Spinal cord (tissue), 10 donors: Measurements from ENCODE around the gene TBX1. TPM values are rescaled to one million over a fixed set of nuclear protein-coding genes. Genes with fewer than 3 reads are reported as not detected.

ENCODE experiments used
- DNase-seq, 6 donors: peaks; one replicate each; pipeline versions ENCODE4 v3.0.0 to v3.0.0-alpha.2; 2013 to 2015; ENCODE audit warnings: low spot score in 6 of 6, low read depth in 4 of 6
- H3K27ac ChIP-seq: one replicate; pipeline ENCODE4 v1.5.1; 2013; ENCODE audit warnings: low read depth, low read length, control low read depth
- H3K27me3 ChIP-seq: one replicate; pipeline ENCODE4 v1.6.1; 2013; ENCODE audit warnings: low read length; ENCODE audit not compliant: control insufficient read depth, insufficient read depth
- H3K36me3 ChIP-seq: one replicate; pipeline ENCODE4 v1.6.1; 2013; ENCODE audit warnings: low read length; ENCODE audit not compliant: control insufficient read depth, insufficient read depth
- H3K4me1 ChIP-seq: one replicate; pipeline ENCODE4 v1.6.1; 2013; ENCODE audit warnings: low read length; ENCODE audit not compliant: control insufficient read depth, insufficient read depth
- H3K4me3 ChIP-seq: one replicate; pipeline ENCODE4 v1.5.1; 2013; ENCODE audit warnings: low read depth, low read length, control low read depth
- H3K9me3 ChIP-seq: one replicate; pipeline ENCODE4 v1.6.1; 2013; ENCODE audit warnings: low read length; ENCODE audit not compliant: control insufficient read depth, insufficient read depth
- WGBS: methylation state at CpG from one replicate; pipeline ENCODE4 v1.1.5; 2013; ENCODE audit warnings: missing lambda C conversion rate; ENCODE audit not compliant: insufficient coverage; 5-methylcytosine and 5-hydroxymethylcytosine counted together
- polyA plus RNA-seq, 2 donors: library from polyadenylated mRNA; unstranded; fragments of 120-200 nt; gene quantifications; one replicate each; pipeline ENCODE4 v1.2.1, GENCODE V29; 2013; ENCODE audit not compliant: insufficient read length in 2 of 2
- total RNA-seq, 2 donors: library from RNA; depleted of rRNA in 1 of 2; stranded (reverse); fragments of 120-200 nt in 1 of 2; fragments of >200 nt in 1 of 2; gene quantifications; one replicate each; pipeline versions ENCODE4 v1.2.3 to v1.2.4, GENCODE V29; 2013 to 2014
- donor health status: healthy.

The TBX1 gene
- total and polyA plus RNA-seq, 4 donors = 0.35 to 1.3 (median 0.63) TPM; not detected in 1

GRCh38 chr22:19757985-19758895 lies 2.3 kb upstream of the TBX1 start:
- Histone ChIP-seq H3K27me3 (peaks cover 88% of the 10 kb centered on the region), H3K4me1 (peaks cover 43% of the 10 kb centered on the region), H3K4me3 (no peak overlapping the region), H3K36me3 (no peaks in the 10 kb centered on the region), H3K9me3 (no peaks in the 10 kb centered on the region), H3K27ac (no peak overlapping the region)
- 13% methylated on average over 43 of the region's 43 CpGs for WGBS
- DNase-seq = no peak

GRCh38 chr22:19758896-19759426 lies 1.6 kb upstream of the TBX1 start:
- WGBS = 2% methylated on average over 21 of the region's 21 CpGs
- Histone ChIP-seq H3K4me3 (no peak overlapping the region), H3K27me3 (peaks cover 88% of the 10 kb centered on the region), H3K36me3 (no peaks in the 10 kb centered on the region), H3K4me1 (peaks cover 43% of the 10 kb centered on the region), H3K27ac (no peak overlapping the region), H3K9me3 (no peaks in the 10 kb centered on the region)
- no peak for DNase-seq

DNA sequence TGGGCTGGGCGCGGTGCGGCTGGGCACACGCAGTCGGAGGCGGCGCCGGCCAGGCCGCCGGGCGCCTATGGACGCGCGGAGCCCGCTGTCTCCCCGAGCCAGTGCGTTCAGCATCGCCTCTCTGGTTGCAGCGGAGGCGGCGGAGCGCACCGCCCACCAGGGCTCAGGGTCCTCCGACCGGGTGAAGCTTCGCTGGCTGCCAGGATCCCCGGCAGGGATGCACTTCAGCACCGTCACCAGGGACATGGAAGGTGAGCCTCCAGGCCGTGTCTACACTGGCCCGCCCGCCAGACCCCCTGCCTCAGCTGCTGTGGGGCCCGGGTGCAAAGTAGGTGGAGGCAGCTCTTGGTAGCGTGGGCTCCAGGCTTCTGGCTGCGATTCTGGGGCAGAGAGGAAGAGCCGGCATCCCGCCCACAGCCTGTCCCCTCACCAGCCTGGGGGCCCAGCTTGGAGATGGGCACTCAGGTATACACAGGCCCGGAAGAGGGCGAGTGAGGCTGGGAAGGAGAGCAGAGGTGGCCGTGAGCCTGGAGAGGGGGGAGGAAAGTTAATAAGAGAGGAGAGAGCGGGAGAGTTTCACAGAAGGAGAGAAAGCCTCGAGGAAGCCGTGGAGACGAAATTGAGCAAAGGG lies 1.0 kb upstream of the TBX1 start:
- Histone ChIP-seq H3K4me3 (no peak overlapping the region), H3K27ac (no peak overlapping the region), H3K27me3 (peaks cover 88% of the 10 kb centered on the region), H3K4me1 (peaks cover 41% of the 10 kb centered on the region), H3K36me3 (no peaks in the 10 kb centered on the region), H3K9me3 (no peaks in the 10 kb centered on the region)
- DNase-seq = no peak
- 1% methylated on average over 41 of the region's 43 CpGs for WGBS

DNA sequence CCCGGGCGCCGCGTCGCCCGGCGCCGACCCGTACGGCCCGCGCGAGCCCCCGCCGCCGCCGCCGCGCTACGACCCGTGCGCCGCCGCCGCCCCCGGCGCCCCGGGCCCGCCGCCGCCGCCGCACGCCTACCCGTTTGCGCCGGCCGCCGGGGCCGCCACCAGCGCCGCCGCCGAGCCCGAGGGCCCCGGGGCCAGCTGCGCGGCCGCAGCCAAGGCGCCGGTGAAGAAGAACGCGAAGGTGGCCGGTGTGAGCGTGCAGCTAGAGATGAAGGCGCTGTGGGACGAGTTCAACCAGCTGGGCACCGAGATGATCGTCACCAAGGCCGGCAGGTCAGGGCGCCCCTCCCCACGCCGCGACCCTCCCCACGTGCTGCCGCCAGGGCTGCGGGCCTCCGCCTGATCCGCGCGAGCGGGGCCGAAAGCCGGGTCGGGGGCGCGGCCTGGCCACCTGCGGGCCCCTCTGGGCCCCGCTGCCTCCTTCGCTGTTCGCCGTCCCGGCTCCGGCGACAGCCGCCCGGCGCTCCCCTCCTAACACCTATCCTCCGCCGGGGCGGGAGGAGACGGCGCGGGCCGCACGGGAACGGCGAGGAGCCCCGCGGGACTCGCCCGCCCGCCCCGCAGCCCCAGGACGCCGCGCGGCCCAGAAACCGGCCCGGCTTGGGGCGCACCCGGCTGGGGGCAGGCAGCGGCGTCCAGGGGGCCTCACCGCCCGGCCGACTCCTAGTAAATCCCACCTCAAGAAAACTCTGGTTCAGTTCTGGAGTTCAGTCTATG lies 560 bp downstream of the TBX1 start:
- Histone ChIP-seq H3K27ac (no peak overlapping the region), H3K4me3 (no peak overlapping the region)
- whole genome bisulfite sequencing = 2% methylated on average over 117 of the region's 117 CpGs

GRCh38 chr22:19761725-19762567 lies 1.4 kb downstream of the TBX1 start:
- peaks cover 80% of the 10 kb centered on the region for H3K27me3 ChIP-seq
- H3K27ac ChIP-seq = no peak overlapping the region
- DNase-seq = no peak
- 36% methylated on average over 33 of the region's 33 CpGs for WGBS
- peaks cover 25% of the 10 kb centered on the region for H3K4me1 ChIP-seq
- no peak overlapping the region for H3K4me3 ChIP-seq
- no peaks in the 10 kb centered on the region for H3K9me3 ChIP-seq
- no peaks in the 10 kb centered on the region for H3K36me3 ChIP-seq

More for the DNA sequence above, 560 bp downstream of the TBX1 start:
- peaks cover 27% of the 10 kb centered on the region for H3K4me1 ChIP-seq
- peaks cover 84% of the 10 kb centered on the region for H3K27me3 ChIP-seq
- H3K36me3 ChIP-seq = no peaks in the 10 kb centered on the region
- no peaks in the 10 kb centered on the region for H3K9me3 ChIP-seq
- DNase-seq = no peak

- no peak overlapping the region for H3K27ac ChIP-seq
- H3K4me1 ChIP-seq = peaks cover 30% of the 10 kb centered on the region
- no peaks in the 10 kb centered on the region for H3K36me3 ChIP-seq
- WGBS = 34% methylated on average over 33 of the region's 34 CpGs
- H3K9me3 ChIP-seq = no peaks in the 10 kb centered on the region
- H3K27me3 ChIP-seq = peaks cover 80% of the 10 kb centered on the region
- DNase-seq = no peak
- no peak overlapping the region for H3K4me3 ChIP-seq
Measured at GRCh38 chr22:19762568-19763457, 2.2 kb downstream of the TBX1 start.

DNA sequence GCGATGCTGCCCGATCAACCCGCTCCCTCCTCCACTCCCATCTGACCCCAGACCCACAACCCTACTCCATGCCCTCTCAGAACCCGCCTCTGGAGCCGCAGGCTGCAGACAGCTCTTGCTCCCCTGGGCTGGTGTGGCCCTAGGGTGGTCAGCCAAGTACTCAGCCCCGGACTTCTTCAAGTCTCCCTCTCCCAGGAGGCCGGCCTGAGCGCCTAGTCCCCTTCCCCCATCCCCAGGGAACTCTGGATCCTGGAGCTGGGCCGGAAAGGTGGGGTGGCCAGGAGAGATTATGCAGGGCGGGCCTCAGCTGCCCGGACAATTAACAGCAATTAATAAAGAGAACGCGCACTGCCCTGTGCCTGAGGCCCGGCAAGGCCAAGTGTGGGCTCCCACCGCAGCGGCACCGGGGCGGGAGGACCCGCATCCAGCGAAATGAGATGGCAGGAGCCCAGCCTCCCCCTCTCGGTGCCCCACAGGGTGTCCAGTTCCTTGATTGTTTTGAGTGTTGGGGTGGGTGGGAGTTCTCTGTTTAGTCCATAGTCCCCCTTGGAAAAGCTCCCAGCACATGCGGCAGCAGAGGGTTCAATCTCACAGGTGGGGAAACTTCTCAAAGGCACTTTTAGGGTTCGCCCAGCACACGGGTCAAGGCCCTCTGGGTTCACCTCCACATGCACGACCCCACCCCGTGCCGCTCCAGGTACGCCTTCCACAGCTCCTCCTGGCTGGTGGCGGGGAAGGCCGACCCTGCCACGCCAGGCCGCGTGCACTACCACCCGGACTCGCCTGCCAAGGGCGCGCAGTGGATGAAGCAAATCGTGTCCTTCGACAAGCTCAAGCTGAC lies 3.1 kb downstream of the TBX1 start:
- 24% methylated on average over 34 of the region's 39 CpGs for WGBS
- DNase-seq = no peak

DNA sequence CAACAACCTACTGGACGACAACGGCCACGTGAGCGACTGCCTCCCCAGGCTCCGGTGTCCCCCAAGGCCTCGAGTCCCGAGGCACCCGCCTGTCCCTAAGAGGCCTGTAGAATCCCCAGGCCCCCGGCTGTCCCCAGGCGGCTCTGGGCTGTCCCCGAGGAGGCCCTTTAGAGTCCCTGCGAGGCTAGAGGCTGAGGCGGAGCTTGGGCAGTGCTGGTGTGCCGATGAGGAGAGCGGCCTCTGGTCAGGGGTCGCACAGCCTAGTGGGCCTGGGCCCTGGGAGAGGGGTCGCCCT lies 3.7 kb downstream of the TBX1 start:
- WGBS = 15% methylated on average over 11 of the region's 17 CpGs
- peaks cover 79% of the 10 kb centered on the region for H3K27me3 ChIP-seq
- no peaks in the 10 kb centered on the region for H3K36me3 ChIP-seq
- DNase-seq = no peak
- H3K4me1 ChIP-seq = peaks cover 29% of the 10 kb centered on the region
- H3K27ac ChIP-seq = no peak overlapping the region
- no peaks in the 10 kb centered on the region for H3K9me3 ChIP-seq
- no peak overlapping the region for H3K4me3 ChIP-seq

More for the DNA sequence above, 3.1 kb downstream of the TBX1 start:
- Histone ChIP-seq H3K27me3 (peaks cover 80% of the 10 kb centered on the region), H3K36me3 (no peaks in the 10 kb centered on the region), H3K9me3 (no peaks in the 10 kb centered on the region), H3K4me3 (no peak overlapping the region), H3K4me1 (peaks cover 35% of the 10 kb centered on the region), H3K27ac (no peak overlapping the region)
